Sigmoid colon (tissue), 4 donors: Measurements from ENCODE around the gene NEAT1.
"Not testable (repeated sequence)": the region's sequence is repeated elsewhere in the genome, so short reads cannot be mapped to it uniquely, and the experiment has no call there.

ENCODE experiments used
- CTCF ChIP-seq, 4 experiments: fragments of 450-650 bp in 3 of 4; fragments of 200-600 bp in 1 of 4; IDR thresholded peaks; one replicate each; pipeline ENCODE4 v1.5.1; 2016 to 2019; ENCODE audit warnings: antibody characterized with exemption in 4 of 4, mild to moderate bottlenecking in 3 of 4, moderate library complexity in 2 of 4
- EP300 ChIP-seq, 4 donors: sonication (generic); formaldehyde crosslinking; IDR thresholded peaks; one replicate each; pipeline ENCODE4 v1.6.1; 2017; ENCODE audit warnings: antibody characterized with exemption in 4 of 4

DNA sequence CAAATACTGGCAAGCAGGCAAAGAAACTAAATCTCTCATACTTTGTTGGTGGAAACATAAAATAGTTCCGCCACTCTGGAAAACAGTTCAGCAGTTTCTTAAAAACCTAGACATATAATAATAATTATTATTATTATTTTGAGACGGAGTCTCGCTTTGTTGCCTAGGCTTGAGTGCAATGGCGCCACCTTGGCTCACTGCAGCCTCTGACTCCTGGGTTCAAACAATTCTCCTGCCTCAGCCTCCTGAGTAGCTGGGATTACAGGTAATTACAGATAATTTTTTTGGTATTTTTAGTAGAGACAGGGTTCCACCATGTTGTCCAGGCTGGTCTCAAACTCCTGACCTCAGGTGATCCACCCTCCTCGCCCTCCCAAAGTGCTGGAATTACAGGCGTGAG lies 44.7 kb downstream of the NEAT1 start:
- TF ChIP-seq EP300, CTCF (IDR thresholded peaks at IDR 0.05): not testable (repeated sequence)
